Naive thymus-derived CD4-positive, alpha-beta T cell (primary cell): ENCODE measurements around the gene F2RL2. TPM values are rescaled to one million over a fixed set of nuclear protein-coding genes. Genes with fewer than 3 reads are reported as not detected.
A peak's percentile ranks its signal among the peaks of the same experiment; 100 is the strongest.

ENCODE experiments used
- ATAC-seq: fragments of 150-1000 bp; cut with Tn5 transposase; 2 replicates; pipeline ENCODE4 v1.10.0; 2021; ENCODE audit warnings: mild to moderate bottlenecking, moderate library complexity
- CTCF ChIA-PET: fragments of 350-600 bp; sonication (Branson Sonifier 250); formaldehyde crosslinking; loops from one replicate; lab custom pipeline; 2021; ENCODE audit warnings: antibody characterized with exemption; lab: Charles Lee
- POLR2A ChIA-PET: fragments of 350-600 bp; sonication (Branson Sonifier 250); formaldehyde crosslinking; loops from one replicate; lab custom pipeline; 2021; ENCODE audit warnings: antibody characterized with exemption, inconsistent platforms; lab: Charles Lee
- DNase-seq, 9 donors: peaks; one replicate each; pipeline versions ENCODE4 v3.0.0 to v3.0.0-alpha.2; 2020 to 2022; ENCODE audit warnings: mixed read lengths in 1 of 9
- H3K27ac ChIP-seq: one replicate; pipeline ENCODE4 v1.7.0; 2013; ENCODE audit warnings: mild to moderate bottlenecking, low read depth, low read length, moderate library complexity
- H3K27me3 ChIP-seq, 2 donors: one replicate each; pipeline ENCODE4 v1.7.0; 2013; ENCODE audit warnings: low read length in 2 of 2, mild to moderate bottlenecking in 2 of 2, moderate library complexity in 2 of 2; ENCODE audit not compliant: control insufficient read depth in 2 of 2, insufficient read depth in 2 of 2
- H3K36me3 ChIP-seq, 3 experiments: 1 replicate in 2 of 3; 2 replicates in 1 of 3; pipeline ENCODE4 v1.7.0; 2013; ENCODE audit warnings: low read length in 3 of 3, mild to moderate bottlenecking in 3 of 3, moderate library complexity in 1 of 3; ENCODE audit not compliant: insufficient read depth in 3 of 3, control insufficient read depth in 2 of 3
- H3K4me1 ChIP-seq, 2 donors: one replicate each; pipeline ENCODE4 v1.7.0; 2013; ENCODE audit warnings: low read length in 2 of 2, mild to moderate bottlenecking in 2 of 2, moderate library complexity in 1 of 2; ENCODE audit not compliant: control insufficient read depth in 2 of 2, insufficient read depth in 2 of 2
- H3K4me3 ChIP-seq: 2 replicates; pipeline ENCODE4 v1.7.0; 2013; ENCODE audit warnings: mild to moderate bottlenecking, low read length
- H3K9me3 ChIP-seq, 3 experiments: 1 replicate in 2 of 3; 2 replicates in 1 of 3; pipeline ENCODE4 v1.7.0; 2013; ENCODE audit warnings: low read length in 3 of 3; ENCODE audit not compliant: control insufficient read depth in 2 of 3
- H3K27ac Mint-ChIP-seq, 9 donors: one replicate each; pipeline ENCODE4 v1.8.0; 2020 to 2022; ENCODE audit warnings: mixed read lengths in 9 of 9, mild to moderate bottlenecking in 8 of 9, moderate library complexity in 5 of 9, inconsistent platforms in 2 of 9
- H3K27me3 Mint-ChIP-seq, 5 donors: one replicate each; pipeline ENCODE4 v1.8.0; 2021 to 2022; ENCODE audit warnings: mixed read lengths in 5 of 5, mild to moderate bottlenecking in 1 of 5
- H3K36me3 Mint-ChIP-seq, 5 donors: one replicate each; pipeline ENCODE4 v1.8.0; 2020 to 2022; ENCODE audit warnings: mixed read lengths in 5 of 5, mild to moderate bottlenecking in 3 of 5, inconsistent platforms in 1 of 5
- H3K4me1 Mint-ChIP-seq, 7 donors: one replicate each; pipeline ENCODE4 v1.8.0; 2020 to 2022; ENCODE audit warnings: mixed read lengths in 7 of 7, mild to moderate bottlenecking in 3 of 7, inconsistent platforms in 1 of 7
- H3K4me3 Mint-ChIP-seq, 10 donors: one replicate each; pipeline ENCODE4 v1.8.0; 2020 to 2022; ENCODE audit warnings: mild to moderate bottlenecking in 10 of 10, mixed read lengths in 10 of 10, moderate library complexity in 6 of 10, inconsistent platforms in 2 of 10
- H3K9me3 Mint-ChIP-seq, 11 donors: one replicate each; pipeline ENCODE4 v1.8.0; 2020 to 2022; ENCODE audit warnings: mixed read lengths in 11 of 11, mild to moderate bottlenecking in 4 of 11, inconsistent platforms in 1 of 11, moderate library complexity in 1 of 11
- intact Hi-C, 2 donors: fragments of 100-400 bp; cut with micrococcal nuclease; formaldehyde crosslinking; loops; one replicate each; pipeline ENCODE4 v1.15.1; 2023
- polyA plus RNA-seq, 2 donors: library from polyadenylated mRNA; unstranded; fragments of 300-500 nt; fragmentation: Illumina TruSeq; gene quantifications; one replicate each; pipeline ENCODE4 v1.2.3, GENCODE V29; 2021
- total RNA-seq, 6 experiments: library from RNA in 5 of 6; stranded (reverse) in 5 of 6; gene quantifications; 1 replicate in 5 of 6; 2 replicates in 1 of 6; pipeline ENCODE4 v1.2.3 and lab custom pipeline; 2021 to 2026

Gene F2RL2, protein sequence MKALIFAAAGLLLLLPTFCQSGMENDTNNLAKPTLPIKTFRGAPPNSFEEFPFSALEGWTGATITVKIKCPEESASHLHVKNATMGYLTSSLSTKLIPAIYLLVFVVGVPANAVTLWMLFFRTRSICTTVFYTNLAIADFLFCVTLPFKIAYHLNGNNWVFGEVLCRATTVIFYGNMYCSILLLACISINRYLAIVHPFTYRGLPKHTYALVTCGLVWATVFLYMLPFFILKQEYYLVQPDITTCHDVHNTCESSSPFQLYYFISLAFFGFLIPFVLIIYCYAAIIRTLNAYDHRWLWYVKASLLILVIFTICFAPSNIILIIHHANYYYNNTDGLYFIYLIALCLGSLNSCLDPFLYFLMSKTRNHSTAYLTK
- total RNA-seq (not detected), polyA plus RNA-seq (under 1 TPM; 0.46 to 0.51 TPM), total RNA-seq (lab: John Stamatoyannopoulos, UW) (not detected)

DNA sequence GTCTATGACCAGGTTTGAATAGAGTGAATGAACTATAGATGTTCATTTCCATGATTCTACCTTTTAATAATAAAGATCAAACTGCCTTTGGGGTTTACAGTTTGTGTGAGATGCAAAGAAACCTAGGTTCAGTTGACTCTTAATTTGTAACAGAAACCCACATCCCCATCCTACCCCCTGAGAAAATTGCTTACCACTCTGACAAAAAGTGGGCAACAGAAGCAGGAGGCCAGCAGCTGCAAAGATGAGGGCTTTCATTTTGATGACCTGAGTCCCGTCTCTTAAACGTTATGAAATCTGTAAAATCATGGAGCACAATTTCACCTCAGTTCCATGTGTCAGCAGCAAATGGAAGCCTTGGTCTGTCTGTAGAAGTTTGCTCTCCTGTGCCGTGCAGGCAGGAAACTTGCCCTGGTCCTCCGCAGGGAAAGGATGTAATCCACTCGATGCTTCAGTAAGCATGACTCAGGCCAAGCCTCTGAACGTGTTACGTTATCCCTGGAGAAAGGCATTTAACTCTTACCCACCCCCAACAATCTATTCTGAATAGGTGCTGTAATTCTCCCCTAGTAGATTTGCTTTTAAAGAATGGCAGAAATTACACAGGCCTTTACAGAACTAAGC lies at the start of gene F2RL2:
Gene F2RL2, minus strand, starts transcription at position 431 of the 624 bp plus-strand sequence. Its CDS starts 173 bp downstream, at position 258.
- DNase-seq: no peak
- Histone ChIP-seq H3K4me1 (peaks cover 0 to 9% of the 10 kb centered on the region in 2 donors), H3K9me3 (no peaks in the 10 kb centered on the region), H3K36me3 (peaks cover 0 to 11% (median 11%) of the 10 kb centered on the region in 3 experiments), H3K27me3 (no peaks in the 10 kb centered on the region), H3K27ac (no peak within 1 kb of the TSS), H3K4me3 (no peak within 1 kb of the TSS)
- H3K36me3 Mint-ChIP-seq: peaks cover 20 to 54% (median 33%) of the 10 kb centered on the region in 5 donors
- no peaks in the 10 kb centered on the region for H3K27me3 Mint-ChIP-seq
- ChIA-PET POLR2A (no interaction called here), CTCF (no interaction called here)
- H3K4me1 Mint-ChIP-seq: peaks cover 5 to 27% (median 20%) of the 10 kb centered on the region in 7 donors
- ATAC-seq: no peak
- H3K9me3 Mint-ChIP-seq: peaks cover 0 to 3% (median 0%) of the 10 kb centered on the region in 11 donors
- peak within 1 kb of the TSS in 1 of 9 donors; percentile 3 for H3K27ac Mint-ChIP-seq
- intact Hi-C loops: no loop called here
- no peak within 1 kb of the TSS for H3K4me3 Mint-ChIP-seq

DNA sequence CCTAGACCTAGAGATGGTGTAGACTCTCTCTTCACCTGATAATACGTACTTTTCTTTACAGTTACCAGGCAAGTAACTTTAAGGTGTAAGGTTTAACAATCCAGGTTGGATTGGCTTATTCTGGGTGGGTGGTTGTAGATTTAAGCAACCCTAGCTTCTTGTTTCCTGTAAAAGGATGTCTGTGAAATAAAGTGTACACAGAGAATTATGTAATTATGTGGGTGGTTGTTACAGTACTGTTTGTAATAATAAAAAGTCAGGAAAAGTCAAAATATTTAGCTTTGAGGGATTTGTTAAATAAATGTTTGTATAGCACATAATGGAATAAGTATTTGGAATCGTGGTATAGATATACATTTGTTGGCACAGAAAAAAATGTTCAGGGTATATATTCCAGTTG lies 49.0 kb upstream of the F2RL2 start:
- intact Hi-C loops: no loop called here
- no peak for DNase-seq
- H3K4me1 ChIP-seq: no peaks in the 10 kb centered on the region
- H3K27ac Mint-ChIP-seq: no peak overlapping the region
- H3K36me3 ChIP-seq: peaks cover 12 to 84% (median 14%) of the 10 kb centered on the region in 3 experiments
- H3K27ac ChIP-seq: no peak overlapping the region
- no peaks in the 10 kb centered on the region for H3K27me3 Mint-ChIP-seq
- ATAC-seq: no peak
- peaks cover 32 to 76% (median 75%) of the 10 kb centered on the region in 5 donors for H3K36me3 Mint-ChIP-seq
- no peaks in the 10 kb centered on the region for H3K9me3 ChIP-seq
- no peaks in the 10 kb centered on the region for H3K4me1 Mint-ChIP-seq
- no peak overlapping the region for H3K4me3 ChIP-seq
- H3K27me3 ChIP-seq: no peaks in the 10 kb centered on the region
- CTCF ChIA-PET: interaction anchor here (0.7 kb wide), 1 partner anchor 262 kb away, joined by 7 read pairs; no protein-coding TSS in a partner anchor
- POLR2A ChIA-PET: no interaction called here
- H3K9me3 Mint-ChIP-seq: no peaks in the 10 kb centered on the region
- no peak overlapping the region for H3K4me3 Mint-ChIP-seq

DNA sequence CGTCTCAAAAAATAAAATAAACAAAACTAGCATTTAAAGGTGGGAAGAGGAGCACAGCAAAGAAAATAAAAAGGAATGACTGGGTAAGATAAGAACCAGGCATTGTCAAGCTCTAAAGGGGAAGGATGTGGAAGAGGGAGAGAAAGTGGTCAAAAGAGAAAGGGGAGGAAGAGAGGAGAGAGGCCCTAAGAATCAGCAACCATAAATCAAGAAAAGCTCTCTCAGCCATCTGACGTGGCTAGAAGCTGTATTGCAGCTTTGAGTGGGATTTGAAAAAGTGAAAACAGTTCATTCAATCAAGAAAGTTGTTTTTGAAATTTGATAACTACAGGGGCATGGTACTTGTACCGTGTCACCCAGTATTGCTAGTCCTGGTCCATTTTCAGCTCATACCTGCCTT lies 47.3 kb upstream of the F2RL2 start:
- POLR2A ChIA-PET: interaction anchor here (1.6 kb wide), 1 partner anchor 13 kb away, joined by 3 read pairs; no protein-coding TSS in a partner anchor
- Mint-ChIP-seq H3K27ac (peak overlapping the region in 1 of 9 donors; percentile 56), H3K36me3 (peaks cover 24 to 71% (median 64%) of the 10 kb centered on the region in 5 donors), H3K9me3 (no peaks in the 10 kb centered on the region), H3K4me1 (no peaks in the 10 kb centered on the region), H3K27me3 (no peaks in the 10 kb centered on the region), H3K4me3 (no peak overlapping the region)
- H3K4me3 ChIP-seq: no peak overlapping the region
- DNase-seq (no peak), ATAC-seq (no peak)
- peaks cover 12 to 79% (median 14%) of the 10 kb centered on the region in 3 experiments for H3K36me3 ChIP-seq
- CTCF ChIA-PET: no interaction called here
- intact Hi-C loops: no loop called here
- no peaks in the 10 kb centered on the region for H3K9me3 ChIP-seq
- no peak overlapping the region for H3K27ac ChIP-seq
- H3K4me1 ChIP-seq: no peaks in the 10 kb centered on the region
- no peaks in the 10 kb centered on the region for H3K27me3 ChIP-seq

DNA sequence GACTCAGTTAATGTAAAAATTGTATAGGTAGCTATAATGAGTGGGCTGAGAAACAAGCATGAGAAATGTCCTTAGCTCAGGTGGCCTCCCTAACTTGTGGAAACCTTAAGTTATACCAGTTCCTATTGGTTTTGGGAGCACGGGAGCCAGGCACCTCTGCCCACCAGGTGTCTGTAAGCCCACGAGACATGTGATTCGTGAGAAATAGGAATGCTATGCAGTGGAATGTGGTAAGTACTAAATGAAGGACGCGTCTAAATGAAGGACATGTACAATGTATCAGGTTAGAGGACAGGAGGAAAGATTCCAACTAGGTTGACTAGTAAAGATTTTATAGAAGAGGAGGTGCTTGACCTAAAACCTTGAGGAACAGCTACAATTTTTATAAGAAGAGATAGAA lies 46.0 kb upstream of the F2RL2 start:
- H3K27ac Mint-ChIP-seq: peak overlapping the region in 1 of 9 donors; percentile 57
- H3K4me1 Mint-ChIP-seq: peaks cover 0 to under 1% (median 0%) of the 10 kb centered on the region in 7 donors
- ChIA-PET CTCF (interaction anchor here (1.2 kb wide), 1 partner anchor 69 kb away, joined by 4 read pairs; no protein-coding TSS in a partner anchor), POLR2A (no interaction called here)
- Histone ChIP-seq H3K4me1 (no peaks in the 10 kb centered on the region), H3K36me3 (peaks cover 3 to 75% (median 6%) of the 10 kb centered on the region in 3 experiments), H3K4me3 (no peak overlapping the region), H3K9me3 (no peaks in the 10 kb centered on the region), H3K27me3 (no peaks in the 10 kb centered on the region), H3K27ac (no peak overlapping the region)
- intact Hi-C loops: no loop called here
- no peaks in the 10 kb centered on the region for H3K27me3 Mint-ChIP-seq
- no peak for ATAC-seq
- H3K4me3 Mint-ChIP-seq: no peak overlapping the region
- H3K9me3 Mint-ChIP-seq: no peaks in the 10 kb centered on the region
- DNase-seq: no peak
- H3K36me3 Mint-ChIP-seq: peaks cover 27 to 72% (median 66%) of the 10 kb centered on the region in 5 donors

DNA sequence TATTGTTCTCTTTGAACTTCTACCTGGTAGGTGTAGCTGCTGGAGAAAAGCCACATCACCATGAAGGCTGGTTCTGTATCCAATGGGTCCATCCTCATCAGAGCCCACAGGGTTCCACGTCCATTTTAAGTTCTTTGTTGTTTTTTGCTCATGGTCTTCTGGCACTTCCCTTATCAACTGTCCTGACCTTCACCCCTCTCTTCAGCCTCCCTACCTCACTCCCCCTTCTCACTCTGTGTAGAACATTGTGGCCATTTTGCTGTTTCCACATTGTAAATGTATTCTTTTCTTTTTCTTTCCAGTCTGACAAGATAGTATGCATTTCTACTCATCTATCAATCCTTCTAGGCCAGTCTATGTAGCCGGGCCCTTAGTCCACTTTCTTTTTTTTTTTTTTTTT lies 44.3 kb upstream of the F2RL2 start:
- no peak for DNase-seq
- Mint-ChIP-seq H3K4me1 (peaks cover 0 to 2% (median 0%) of the 10 kb centered on the region in 7 donors), H3K27me3 (no peaks in the 10 kb centered on the region), H3K27ac (no peak overlapping the region), H3K9me3 (no peaks in the 10 kb centered on the region), H3K4me3 (no peak overlapping the region), H3K36me3 (peaks cover 36 to 76% (median 66%) of the 10 kb centered on the region in 5 donors)
- intact Hi-C loops: no loop called here
- H3K4me1 ChIP-seq: no peaks in the 10 kb centered on the region
- no peaks in the 10 kb centered on the region for H3K27me3 ChIP-seq
- no peak for ATAC-seq
- H3K9me3 ChIP-seq: no peaks in the 10 kb centered on the region
- no peak overlapping the region for H3K27ac ChIP-seq
- H3K36me3 ChIP-seq: peaks cover 0 to 75% (median 4%) of the 10 kb centered on the region in 3 experiments
- POLR2A ChIA-PET: no interaction called here
- CTCF ChIA-PET: no interaction called here
- H3K4me3 ChIP-seq: no peak overlapping the region

DNA sequence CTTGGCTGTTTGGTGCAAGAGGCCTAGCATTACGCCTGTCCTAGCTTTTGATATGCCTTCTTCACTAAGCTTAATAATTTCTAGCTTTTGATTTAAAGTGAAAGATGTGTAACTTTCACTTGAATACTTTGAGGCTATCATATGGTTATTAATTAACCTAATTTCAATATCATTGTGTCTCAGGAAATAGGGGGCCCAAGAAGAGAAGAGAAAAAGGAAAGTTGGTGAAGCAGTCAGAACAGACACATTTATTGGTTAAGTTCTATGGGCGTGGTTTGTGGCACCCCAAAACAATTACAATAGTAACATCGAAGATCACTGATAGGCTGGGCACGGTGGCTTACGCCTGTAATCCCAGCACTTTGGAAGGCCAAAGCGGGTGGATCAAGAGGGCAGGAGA lies 40.9 kb upstream of the F2RL2 start:
- POLR2A ChIA-PET: no interaction called here
- H3K4me3 Mint-ChIP-seq: no peak overlapping the region
- H3K27ac Mint-ChIP-seq: no peak overlapping the region
- no peak overlapping the region for H3K27ac ChIP-seq
- H3K36me3 ChIP-seq: peaks cover under 1 to 67% (median 14%) of the 10 kb centered on the region in 3 experiments
- CTCF ChIA-PET: no interaction called here
- DNase-seq: no peak
- H3K27me3 Mint-ChIP-seq: no peaks in the 10 kb centered on the region
- H3K27me3 ChIP-seq: no peaks in the 10 kb centered on the region
- H3K36me3 Mint-ChIP-seq: peaks cover 30 to 72% (median 55%) of the 10 kb centered on the region in 5 donors
- no peaks in the 10 kb centered on the region for H3K9me3 ChIP-seq
- H3K4me3 ChIP-seq: no peak overlapping the region
- H3K4me1 ChIP-seq: no peaks in the 10 kb centered on the region
- ATAC-seq: no peak
- intact Hi-C loops: no loop called here
- no peaks in the 10 kb centered on the region for H3K9me3 Mint-ChIP-seq
- H3K4me1 Mint-ChIP-seq: peaks cover 0 to 5% (median 0%) of the 10 kb centered on the region in 7 donors
